GM23338 (cell line): ENCODE data around the gene LCN6. TPM values are rescaled to one million over a fixed set of nuclear protein-coding genes. Genes with fewer than 3 reads are reported as not detected.

Experiments used
- ATAC-seq: fragments of 200-7000 bp; cut with Tn5 transposase; 3 replicates; pipeline ENCODE4 v1.9.1; 2020
- DNase-seq: peaks from one replicate; pipeline ENCODE4 v3.0.0-alpha.2; 2015; ENCODE audit warnings: low spot score
- H2AFZ ChIP-seq: fragments of 200-600 bp; sonication (generic); 2 replicates; pipeline ENCODE4 v1.8.0; 2016; ENCODE audit warnings: antibody characterized with exemption, mild to moderate bottlenecking, moderate library complexity
- H3F3A ChIP-seq: fragments of 200-600 bp; sonication (generic); replicated peaks from 2 replicates; pipeline ENCODE4 v1.8.0; 2017; ENCODE audit warnings: antibody characterized with exemption, mixed run types, low read depth
- H3K27ac ChIP-seq: fragments of 200-600 bp; sonication (generic); 2 replicates; pipeline ENCODE4 v1.6.1; 2016; ENCODE audit warnings: low read depth
- H3K27me3 ChIP-seq: fragments of 200-600 bp; sonication (generic); 2 replicates; pipeline ENCODE4 v1.8.0; 2016; ENCODE audit warnings: mild to moderate bottlenecking, mixed run types, moderate library complexity; ENCODE audit not compliant: insufficient read depth
- H3K36me3 ChIP-seq: fragments of 200-600 bp; sonication (generic); 2 replicates; pipeline ENCODE4 v1.8.0; 2016; ENCODE audit warnings: mild to moderate bottlenecking; ENCODE audit not compliant: insufficient read depth
- H3K4me1 ChIP-seq: fragments of 200-600 bp; sonication (generic); 2 replicates; pipeline ENCODE4 v1.8.0; 2016; ENCODE audit warnings: mild to moderate bottlenecking, moderate library complexity; ENCODE audit not compliant: insufficient read depth
- H3K4me2 ChIP-seq: fragments of 200-600 bp; sonication (generic); 2 replicates; pipeline ENCODE4 v1.7.1; 2017; ENCODE audit warnings: mixed run types
- H3K4me3 ChIP-seq: fragments of 200-600 bp; sonication (generic); 2 replicates; pipeline ENCODE4 v1.6.1; 2016; ENCODE audit warnings: mixed run types
- H3K79me2 ChIP-seq: fragments of 200-600 bp; sonication (generic); replicated peaks from 2 replicates; pipeline ENCODE4 v1.8.0; 2017; ENCODE audit warnings: mild to moderate bottlenecking; ENCODE audit not compliant: insufficient read depth
- H3K9me2 ChIP-seq: fragments of 200-600 bp; sonication (generic); 2 replicates; pipeline ENCODE4 v1.8.0; 2017; ENCODE audit not compliant: insufficient read depth
- H4K20me1 ChIP-seq: fragments of 200-600 bp; sonication (generic); replicated peaks from 2 replicates; pipeline ENCODE4 v1.8.0; 2017; ENCODE audit warnings: mild to moderate bottlenecking; ENCODE audit not compliant: insufficient read depth
- H3K27ac Mint-ChIP-seq: 2 replicates; pipeline ENCODE4 v1.8.0; 2020; ENCODE audit warnings: inconsistent platforms, mild to moderate bottlenecking, moderate library complexity, mixed read lengths
- H3K27me3 Mint-ChIP-seq: 3 replicates; pipeline ENCODE4 v1.8.0; 2022; ENCODE audit warnings: low read depth, mild to moderate bottlenecking, moderate library complexity, mixed read lengths, inconsistent platforms; ENCODE audit not compliant: insufficient read depth, poor library complexity
- H3K36me3 Mint-ChIP-seq: 3 replicates; pipeline ENCODE4 v1.8.0; 2021; ENCODE audit warnings: low read depth, mild to moderate bottlenecking, inconsistent platforms, moderate library complexity, mixed read lengths
- H3K4me1 Mint-ChIP-seq: 3 replicates; pipeline ENCODE4 v1.8.0; 2020; ENCODE audit warnings: mild to moderate bottlenecking, inconsistent platforms, mixed read lengths
- H3K4me3 Mint-ChIP-seq: 3 replicates; pipeline ENCODE4 v1.8.0; 2021; ENCODE audit warnings: moderate library complexity, mild to moderate bottlenecking, inconsistent platforms, mixed read lengths
- H3K9me3 Mint-ChIP-seq: 3 replicates; pipeline ENCODE4 v1.8.0; 2020; ENCODE audit warnings: moderate library complexity, mild to moderate bottlenecking, inconsistent platforms, mixed read lengths
- CREB1 ChIP-seq: fragments of 250-450 bp; sonication (Bioruptor Pico); IDR thresholded peaks from 2 replicates; pipeline ENCODE4 v1.5.0; 2020; ENCODE audit warnings: low read depth, mild to moderate bottlenecking, moderate library complexity
- EZH2phosphoT487 ChIP-seq: fragments of 200-600 bp; sonication (generic); IDR thresholded peaks from one replicate; pipeline ENCODE4 v1.8.1; 2018; ENCODE audit warnings: antibody characterized with exemption; ENCODE audit not compliant: unreplicated experiment
- JUNB ChIP-seq: IDR thresholded peaks from one replicate; pipeline ENCODE4 v1.6.1; 2016; ENCODE audit warnings: antibody characterized with exemption; ENCODE audit not compliant: unreplicated experiment
- NANOG ChIP-seq: IDR thresholded peaks from 2 replicates; pipeline ENCODE4 v1.6.1; 2016; ENCODE audit warnings: antibody characterized with exemption, borderline replicate concordance
- ZNF114 ChIP-seq: fragments of 250-450 bp; sonication (Bioruptor Pico); IDR thresholded peaks from 2 replicates; pipeline ENCODE4 v1.5.0; 2020; ENCODE audit warnings: mild to moderate bottlenecking, moderate library complexity
- polyA plus RNA-seq: library from polyadenylated mRNA; unstranded; fragments of >200 nt; fragmentation: Nextera tagmentation; extraction: Ambion mirVana; gene quantifications from 2 replicates; pipeline ENCODE4 v1.2.1, GENCODE V29; 2016
- total RNA-seq: library from RNA; depleted of rRNA; stranded (reverse); fragments of >200 nt; shearing (Covaris generic); gene quantifications from 2 replicates; pipeline ENCODE4 v1.2.3, GENCODE V29; 2014
- TF ChIP-seq, protein P1 (sequence below): fragments of 250-450 bp; sonication (Bioruptor Pico); IDR thresholded peaks from 2 replicates; pipeline ENCODE4 v1.5.0; 2020; ENCODE audit warnings: mild to moderate bottlenecking, moderate library complexity
- TF ChIP-seq, protein P2 (sequence below), 2 experiments: fragments of 200-600 bp in 1 of 2; sonication (generic) in 1 of 2; conservative IDR thresholded peaks; 2 replicates each; pipeline versions ENCODE4 v1.5.1 to v1.6.1; 2016 to 2017; ENCODE audit warnings: antibody characterized with exemption in 2 of 2, low read depth in 2 of 2, mild to moderate bottlenecking in 2 of 2, moderate library complexity in 1 of 2

LCN6 gene
- total and polyA plus RNA-seq, 2 experiments from 2014 or later, result not detected

DNA sequence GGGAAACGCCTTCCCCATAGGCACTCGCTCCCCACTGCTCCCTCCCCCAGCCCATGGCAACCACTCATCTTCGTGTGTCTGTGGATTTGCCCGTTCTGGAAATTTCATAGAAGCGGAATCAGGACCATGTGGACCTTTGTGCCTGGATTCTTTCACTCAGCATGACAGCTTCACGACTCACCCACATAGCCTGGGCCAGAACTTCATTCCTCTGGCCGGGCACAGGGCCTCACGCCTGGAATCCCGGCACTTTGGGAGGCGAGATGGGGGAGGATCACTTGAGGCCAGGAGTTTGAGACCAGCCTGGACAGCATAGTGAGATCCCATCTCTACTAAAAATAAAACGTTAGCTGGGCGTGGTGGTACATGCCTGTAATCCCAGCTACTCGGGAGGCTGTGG, 48.0 kb downstream of the LCN6 start:
- H3K9me3 Mint-ChIP-seq, result no peaks in the 10 kb centered on the region
- no peak overlapping the region for H3K27ac Mint-ChIP-seq
- Histone ChIP-seq H3K36me3 (no peaks in the 10 kb centered on the region), H3K4me2 (no peak overlapping the region), H3K27ac (no peak overlapping the region), H3K4me1 (no peaks in the 10 kb centered on the region; the same call in 1 of the 2 replicates), H3K4me3 (no peak overlapping the region), H3K79me2 (no peaks in the 10 kb centered on the region), H3K9me2 (no peaks in the 10 kb centered on the region), H4K20me1 (no peaks in the 10 kb centered on the region), H2AFZ (no peak overlapping the region), H3K27me3 (no peaks in the 10 kb centered on the region), H3F3A (no peaks in the 10 kb centered on the region)
- ATAC-seq, result no peak
- H3K27me3 Mint-ChIP-seq, result peaks cover 20% of the 10 kb centered on the region
- peaks cover 14% of the 10 kb centered on the region for H3K4me1 Mint-ChIP-seq
- no peak overlapping the region for H3K4me3 Mint-ChIP-seq
- no peaks in the 10 kb centered on the region for H3K36me3 Mint-ChIP-seq
- TF ChIP-seq, protein P1, sequence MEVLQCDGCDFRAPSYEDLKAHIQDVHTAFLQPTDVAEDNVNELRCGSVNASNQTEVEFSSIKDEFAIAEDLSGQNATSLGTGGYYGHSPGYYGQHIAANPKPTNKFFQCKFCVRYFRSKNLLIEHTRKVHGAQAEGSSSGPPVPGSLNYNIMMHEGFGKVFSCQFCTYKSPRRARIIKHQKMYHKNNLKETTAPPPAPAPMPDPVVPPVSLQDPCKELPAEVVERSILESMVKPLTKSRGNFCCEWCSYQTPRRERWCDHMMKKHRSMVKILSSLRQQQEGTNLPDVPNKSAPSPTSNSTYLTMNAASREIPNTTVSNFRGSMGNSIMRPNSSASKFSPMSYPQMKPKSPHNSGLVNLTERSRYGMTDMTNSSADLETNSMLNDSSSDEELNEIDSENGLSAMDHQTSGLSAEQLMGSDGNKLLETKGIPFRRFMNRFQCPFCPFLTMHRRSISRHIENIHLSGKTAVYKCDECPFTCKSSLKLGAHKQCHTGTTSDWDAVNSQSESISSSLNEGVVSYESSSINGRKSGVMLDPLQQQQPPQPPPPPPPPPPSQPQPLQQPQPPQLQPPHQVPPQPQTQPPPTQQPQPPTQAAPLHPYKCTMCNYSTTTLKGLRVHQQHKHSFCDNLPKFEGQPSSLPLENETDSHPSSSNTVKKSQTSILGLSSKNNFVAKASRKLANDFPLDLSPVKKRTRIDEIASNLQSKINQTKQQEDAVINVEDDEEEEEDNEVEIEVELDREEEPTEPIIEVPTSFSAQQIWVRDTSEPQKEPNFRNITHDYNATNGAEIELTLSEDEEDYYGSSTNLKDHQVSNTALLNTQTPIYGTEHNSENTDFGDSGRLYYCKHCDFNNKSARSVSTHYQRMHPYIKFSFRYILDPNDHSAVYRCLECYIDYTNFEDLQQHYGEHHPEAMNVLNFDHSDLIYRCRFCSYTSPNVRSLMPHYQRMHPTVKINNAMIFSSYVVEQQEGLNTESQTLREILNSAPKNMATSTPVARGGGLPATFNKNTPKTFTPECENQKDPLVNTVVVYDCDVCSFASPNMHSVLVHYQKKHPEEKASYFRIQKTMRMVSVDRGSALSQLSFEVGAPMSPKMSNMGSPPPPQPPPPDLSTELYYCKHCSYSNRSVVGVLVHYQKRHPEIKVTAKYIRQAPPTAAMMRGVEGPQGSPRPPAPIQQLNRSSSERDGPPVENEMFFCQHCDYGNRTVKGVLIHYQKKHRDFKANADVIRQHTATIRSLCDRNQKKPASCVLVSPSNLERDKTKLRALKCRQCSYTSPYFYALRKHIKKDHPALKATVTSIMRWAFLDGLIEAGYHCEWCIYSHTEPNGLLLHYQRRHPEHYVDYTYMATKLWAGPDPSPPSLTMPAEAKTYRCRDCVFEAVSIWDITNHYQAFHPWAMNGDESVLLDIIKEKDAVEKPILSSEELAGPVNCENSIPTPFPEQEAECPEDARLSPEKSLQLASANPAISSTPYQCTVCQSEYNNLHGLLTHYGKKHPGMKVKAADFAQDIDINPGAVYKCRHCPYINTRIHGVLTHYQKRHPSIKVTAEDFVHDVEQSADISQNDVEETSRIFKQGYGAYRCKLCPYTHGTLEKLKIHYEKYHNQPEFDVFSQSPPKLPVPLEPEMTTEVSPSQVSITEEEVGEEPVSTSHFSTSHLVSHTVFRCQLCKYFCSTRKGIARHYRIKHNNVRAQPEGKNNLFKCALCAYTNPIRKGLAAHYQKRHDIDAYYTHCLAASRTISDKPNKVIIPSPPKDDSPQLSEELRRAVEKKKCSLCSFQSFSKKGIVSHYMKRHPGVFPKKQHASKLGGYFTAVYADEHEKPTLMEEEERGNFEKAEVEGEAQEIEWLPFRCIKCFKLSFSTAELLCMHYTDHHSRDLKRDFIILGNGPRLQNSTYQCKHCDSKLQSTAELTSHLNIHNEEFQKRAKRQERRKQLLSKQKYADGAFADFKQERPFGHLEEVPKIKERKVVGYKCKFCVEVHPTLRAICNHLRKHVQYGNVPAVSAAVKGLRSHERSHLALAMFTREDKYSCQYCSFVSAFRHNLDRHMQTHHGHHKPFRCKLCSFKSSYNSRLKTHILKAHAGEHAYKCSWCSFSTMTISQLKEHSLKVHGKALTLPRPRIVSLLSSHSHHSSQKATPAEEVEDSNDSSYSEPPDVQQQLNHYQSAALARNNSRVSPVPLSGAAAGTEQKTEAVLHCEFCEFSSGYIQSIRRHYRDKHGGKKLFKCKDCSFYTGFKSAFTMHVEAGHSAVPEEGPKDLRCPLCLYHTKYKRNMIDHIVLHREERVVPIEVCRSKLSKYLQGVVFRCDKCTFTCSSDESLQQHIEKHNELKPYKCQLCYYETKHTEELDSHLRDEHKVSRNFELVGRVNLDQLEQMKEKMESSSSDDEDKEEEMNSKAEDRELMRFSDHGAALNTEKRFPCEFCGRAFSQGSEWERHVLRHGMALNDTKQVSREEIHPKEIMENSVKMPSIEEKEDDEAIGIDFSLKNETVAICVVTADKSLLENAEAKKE (CRISPR knock-in tag), result no peak
- no peak for TF ChIP-seq JUNB
- no peak for TF ChIP-seq EZH2phosphoT487
- DNase-seq, result no peak

DNA sequence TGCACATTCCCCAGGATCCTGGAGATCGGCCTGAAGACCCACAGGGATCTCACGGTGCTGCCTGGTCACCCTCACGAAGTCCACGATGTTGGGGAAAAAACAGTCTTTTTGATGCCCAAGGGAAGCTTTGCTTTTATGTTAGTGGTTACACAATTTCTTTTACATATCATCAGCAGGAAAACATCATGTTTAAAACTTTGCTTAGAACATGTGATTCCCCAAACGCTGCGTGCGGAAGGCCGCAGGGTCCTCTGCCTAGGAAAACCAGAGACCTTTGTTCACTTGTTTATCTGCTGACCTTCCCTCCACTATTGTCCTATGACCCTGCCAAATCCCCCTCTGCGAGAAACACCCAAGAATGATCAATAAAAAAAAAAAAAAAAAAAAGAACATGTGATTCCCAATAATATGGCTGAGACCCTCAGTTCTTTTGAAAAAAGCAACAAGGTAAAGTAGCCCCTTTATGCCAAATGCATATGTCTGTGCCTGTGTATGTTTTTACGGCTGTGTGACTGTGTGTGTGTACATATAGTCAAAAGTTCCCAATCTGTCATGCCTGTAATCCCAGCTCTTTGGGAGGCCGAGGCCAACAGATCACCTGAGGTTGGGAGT, 49.6 kb downstream of the LCN6 start:
- Mint-ChIP-seq H3K4me3 (no peak overlapping the region), H3K27me3 (peaks cover 20% of the 10 kb centered on the region), H3K36me3 (no peaks in the 10 kb centered on the region), H3K4me1 (peaks cover 14% of the 10 kb centered on the region), H3K27ac (no peak overlapping the region), H3K9me3 (no peaks in the 10 kb centered on the region)
- H3F3A ChIP-seq, result no peaks in the 10 kb centered on the region
- no peaks in the 10 kb centered on the region for H3K36me3 ChIP-seq
- H3K27ac ChIP-seq, result no peak overlapping the region
- no peak overlapping the region for H3K4me2 ChIP-seq
- H3K27me3 ChIP-seq, result no peaks in the 10 kb centered on the region
- H3K4me3 ChIP-seq, result no peak overlapping the region
- no peak for DNase-seq
- no peak for ATAC-seq
- no peaks in the 10 kb centered on the region for H3K79me2 ChIP-seq
- H3K4me1 ChIP-seq, result no peaks in the 10 kb centered on the region; the same call in 1 of the 2 replicates
- H2AFZ ChIP-seq, result no peak overlapping the region
- no peaks in the 10 kb centered on the region for H3K9me2 ChIP-seq
- H4K20me1 ChIP-seq, result no peaks in the 10 kb centered on the region
- TF ChIP-seq, protein P2, sequence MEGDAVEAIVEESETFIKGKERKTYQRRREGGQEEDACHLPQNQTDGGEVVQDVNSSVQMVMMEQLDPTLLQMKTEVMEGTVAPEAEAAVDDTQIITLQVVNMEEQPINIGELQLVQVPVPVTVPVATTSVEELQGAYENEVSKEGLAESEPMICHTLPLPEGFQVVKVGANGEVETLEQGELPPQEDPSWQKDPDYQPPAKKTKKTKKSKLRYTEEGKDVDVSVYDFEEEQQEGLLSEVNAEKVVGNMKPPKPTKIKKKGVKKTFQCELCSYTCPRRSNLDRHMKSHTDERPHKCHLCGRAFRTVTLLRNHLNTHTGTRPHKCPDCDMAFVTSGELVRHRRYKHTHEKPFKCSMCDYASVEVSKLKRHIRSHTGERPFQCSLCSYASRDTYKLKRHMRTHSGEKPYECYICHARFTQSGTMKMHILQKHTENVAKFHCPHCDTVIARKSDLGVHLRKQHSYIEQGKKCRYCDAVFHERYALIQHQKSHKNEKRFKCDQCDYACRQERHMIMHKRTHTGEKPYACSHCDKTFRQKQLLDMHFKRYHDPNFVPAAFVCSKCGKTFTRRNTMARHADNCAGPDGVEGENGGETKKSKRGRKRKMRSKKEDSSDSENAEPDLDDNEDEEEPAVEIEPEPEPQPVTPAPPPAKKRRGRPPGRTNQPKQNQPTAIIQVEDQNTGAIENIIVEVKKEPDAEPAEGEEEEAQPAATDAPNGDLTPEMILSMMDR (conservative IDR thresholded peaks at IDR 0.05; ENCODE audit: low read depth in 2 of 2), result no peak
- no peak for TF ChIP-seq ZNF114 (CRISPR knock-in tag)
- no peak for TF ChIP-seq CREB1 (CRISPR knock-in tag)
- TF ChIP-seq JUNB, result no peak
- no peak for TF ChIP-seq EZH2phosphoT487
- TF ChIP-seq NANOG, result no peak
